HepG2 (cell line): Measurements from ENCODE around the gene HMCN1. TPM values are rescaled to one million over a fixed set of nuclear protein-coding genes. Genes with fewer than 3 reads are reported as not detected.

ENCODE experiments used
- ATAC-seq: fragments of 200-7000 bp; cut with Tn5 transposase; 3 replicates; pipeline ENCODE4 v1.9.1; 2020; ENCODE audit warnings: mild to moderate bottlenecking, moderate library complexity
- BruUV-seq: library from RNA; stranded (reverse); fragments of 400-500 nt; replicated peaks from 2 replicates; lab custom pipeline; 2021; lab: Mats Ljungman, UMichigan
- CTCF ChIA-PET: fragments of 300-600 bp; formaldehyde crosslinking; extraction: SDS; loops from one replicate; lab custom pipeline; 2021; ENCODE audit warnings: low total read pairs, inconsistent platforms, low intra/inter-chr PET ratio; lab: Yijun Ruan, JAX
- POLR2A ChIA-PET: fragments of 350-600 bp; sonication (Branson Sonifier 250); formaldehyde crosslinking; loops from one replicate; lab custom pipeline; 2020; ENCODE audit warnings: antibody characterized with exemption, inconsistent platforms; lab: Yijun Ruan, JAX
- DNase-seq: peaks from one replicate; pipeline ENCODE4 v3.0.0-alpha.2; 2015; ENCODE audit warnings: low spot score
- FAIRE-seq: peaks from 3 replicates; lab custom pipeline; 2011; peaks lifted over from hg19 to GRCh38; lab: Jason Lieb, UNC
- H2AFZ ChIP-seq: one replicate; pipeline ENCODE4 v1.6.1; 2011; ENCODE audit warnings: low read length, inconsistent platforms
- H3K27ac ChIP-seq: fragments of 300-600 bp; 3 replicates; pipeline ENCODE4 v1.8.0; 2011; ENCODE audit warnings: mixed run types, mild to moderate bottlenecking, mixed read lengths, low read length, inconsistent platforms; ENCODE audit not compliant: insufficient read depth; ENCODE audit errors: extremely low read length
- H3K27me3 ChIP-seq, 2 experiments: fragments of 200-600 bp in 1 of 2; 2 replicates in 1 of 2; 3 replicates in 1 of 2; pipeline versions ENCODE4 v1.6.0 to v1.8.0; 2011; ENCODE audit warnings: low read length in 2 of 2, mild to moderate bottlenecking in 2 of 2, moderate library complexity in 2 of 2, inconsistent platforms in 1 of 2; ENCODE audit not compliant: insufficient read depth in 2 of 2, control insufficient read depth in 1 of 2
- H3K36me3 ChIP-seq, 2 experiments: fragments of 200-600 bp in 1 of 2; replicated peaks in 1 of 2; 2 replicates in 1 of 2; 3 replicates in 1 of 2; pipeline versions ENCODE4 v1.5.1 to v1.8.0; 2011; ENCODE audit warnings: low read length in 2 of 2, inconsistent platforms in 1 of 2; ENCODE audit not compliant: insufficient read depth in 2 of 2, control insufficient read depth in 1 of 2
- H3K4me1 ChIP-seq: 2 replicates; pipeline ENCODE4 v1.5.1; 2012; ENCODE audit warnings: low read length, inconsistent platforms; ENCODE audit not compliant: insufficient read depth
- H3K4me2 ChIP-seq: 2 replicates; pipeline ENCODE4 v1.6.0; 2011; ENCODE audit warnings: low read depth, low read length, inconsistent platforms
- H3K4me3 ChIP-seq, 3 experiments: fragments of 200-600 bp in 1 of 3; sonication (generic), shearing (Covaris generic) in 1 of 3; replicated peaks in 1 of 3; 2 replicates each; pipeline ENCODE4 v1.5.1; 2011 to 2016; ENCODE audit warnings: low read length in 3 of 3, inconsistent platforms in 2 of 3, low read depth in 2 of 3, mild to moderate bottlenecking in 2 of 3, control low read depth in 1 of 3, mixed read lengths in 1 of 3; ENCODE audit not compliant: insufficient read depth in 1 of 3
- H3K79me2 ChIP-seq: one replicate; pipeline ENCODE4 v1.6.1; 2011; ENCODE audit warnings: low read length, inconsistent platforms; ENCODE audit not compliant: insufficient read depth
- H3K9ac ChIP-seq: 2 replicates; pipeline ENCODE4 v1.6.0; 2011; ENCODE audit warnings: mild to moderate bottlenecking, low read depth, low read length, inconsistent platforms; ENCODE audit not compliant: insufficient read depth
- H3K9me3 ChIP-seq: 2 replicates; pipeline ENCODE4 v1.5.1; 2012; ENCODE audit warnings: mild to moderate bottlenecking, low read length
- H4K20me1 ChIP-seq: 2 replicates; pipeline ENCODE4 v1.6.0; 2011; ENCODE audit warnings: inconsistent platforms, mild to moderate bottlenecking, low read length, moderate library complexity; ENCODE audit not compliant: insufficient read depth
- ELK4 ChIP-seq: sonication (generic); formaldehyde crosslinking; IDR thresholded peaks from 2 replicates; pipeline ENCODE4 v1.9.0; 2021; ENCODE audit warnings: missing genetic modification reagents, borderline replicate concordance
- MAFF ChIP-seq: IDR thresholded peaks from 2 replicates; pipeline ENCODE4 v1.6.1; 2011; ENCODE audit warnings: low read depth, low read length, improper control_type of control experiment
- RFX1 ChIP-seq: fragments of 450-650 bp; IDR thresholded peaks from 2 replicates; pipeline ENCODE4 v1.6.1; 2017
- SUZ12 ChIP-seq: fragments of 150-350 bp; IDR thresholded peaks from 2 replicates; pipeline ENCODE4 v1.6.1; 2014; ENCODE audit warnings: low read depth, low read length
- TIGD3 ChIP-seq: sonication (generic); formaldehyde crosslinking; IDR thresholded peaks from 2 replicates; pipeline ENCODE4 v1.5.1; 2020; ENCODE audit warnings: mild to moderate bottlenecking, missing genetic modification reagents, borderline replicate concordance
- TMF1 ChIP-seq: sonication (generic); formaldehyde crosslinking; IDR thresholded peaks from 2 replicates; pipeline ENCODE4 v1.8.1; 2022; ENCODE audit warnings: low read depth, missing genetic modification reagents
- ZNF143 ChIP-seq: sonication (generic); formaldehyde crosslinking; IDR thresholded peaks from 2 replicates; pipeline ENCODE4 v1.4.0; 2020; ENCODE audit warnings: missing genetic modification reagents
- ZNF616 ChIP-seq: sonication (generic); formaldehyde crosslinking; IDR thresholded peaks from 2 replicates; pipeline ENCODE4 v1.5.0; 2020; ENCODE audit warnings: low read depth, mild to moderate bottlenecking, missing genetic modification reagents
- ZNF883 ChIP-seq: sonication (generic); formaldehyde crosslinking; IDR thresholded peaks from 2 replicates; pipeline ENCODE4 v1.5.1; 2020; ENCODE audit warnings: mild to moderate bottlenecking, missing genetic modification reagents; ENCODE audit errors: not compliant biosample characterization
- in situ Hi-C: cut with HindIII; loops from 2 replicates; pipeline ENCODE4 v1.10.0; 2017; ENCODE audit warnings: low pct_unique_long_range_greater_than_20kb; ENCODE audit not compliant: extremely low pct_ligation_motif_present
- intact Hi-C: fragments of 100-400 bp; cut with micrococcal nuclease; formaldehyde crosslinking; loops from one replicate; pipeline ENCODE4 v1.10.0; 2022; ENCODE audit not compliant: unreplicated experiment
- polyA plus RNA-seq, 8 experiments: library from polyadenylated mRNA; depleted of rRNA in 3 of 8; stranded (reverse) in 7 of 8; unstranded in 1 of 8; fragments of >200 nt; fragmentation: Illumina TruSeq in 4 of 8; extraction: Trizol in 4 of 8; gene quantifications; 2 replicates each; pipeline versions ENCODE4 v1.2.1 to v1.2.3, GENCODE V29; 2011 to 2016; ENCODE audit warnings: low read depth in 4 of 8, missing spikeins in 1 of 8, mixed read lengths in 1 of 8; ENCODE audit not compliant: insufficient read depth in 1 of 8
- total RNA-seq, 5 experiments: library from RNA; depleted of rRNA; stranded (reverse); fragments of >200 nt; fragmentation: Illumina TruSeq; extraction: Trizol; gene quantifications; 2 replicates each; pipeline ENCODE4 v1.2.3, GENCODE V29; 2016; ENCODE audit warnings: low read depth in 1 of 5
- TF ChIP-seq, protein P1 (sequence below): sonication (generic); formaldehyde crosslinking; IDR thresholded peaks from 2 replicates; pipeline ENCODE4 v1.4.0; 2020; ENCODE audit warnings: missing genetic modification reagents
- TF ChIP-seq, protein P2 (sequence below): sonication (generic); formaldehyde crosslinking; IDR thresholded peaks from 2 replicates; pipeline ENCODE4 v1.8.1; 2023; ENCODE audit warnings: mild to moderate bottlenecking, missing genetic modification reagents

The HMCN1 gene
- total and polyA plus RNA-seq, 2 of the 13 experiments (the other 11 are each of a cell fraction or from before 2014, with no cell fraction given), result 0.03 TPM; not detected in 1

- no peak for TF ChIP-seq RFX1
- no peak for TF ChIP-seq TMF1 (CRISPR knock-in tag)
- no peak for TF ChIP-seq TIGD3 (CRISPR knock-in tag)
- TF ChIP-seq SUZ12, result no peak
These were observed 103.9 kb downstream of the HMCN1 start (continued) for GRCh38 chr1:185838111-185838510.

DNA sequence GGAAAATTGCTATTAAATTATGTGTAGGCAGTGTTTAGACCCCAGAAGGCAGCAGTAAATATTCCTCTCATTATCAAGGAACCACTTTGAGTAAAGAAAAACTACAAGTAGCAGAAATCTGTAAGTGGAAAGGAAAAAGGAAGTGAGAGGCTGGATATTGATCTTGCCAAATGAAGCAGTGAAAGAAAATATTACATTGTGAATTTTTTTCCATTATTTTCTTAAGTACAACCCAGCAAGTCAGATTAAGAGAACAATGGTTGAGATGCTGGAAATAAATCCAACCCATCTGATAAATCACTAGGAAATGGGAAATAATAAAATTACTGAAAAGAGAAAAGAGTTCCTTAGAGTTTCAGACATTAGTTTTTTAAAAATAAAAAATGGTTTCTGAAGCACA, 106.7 kb downstream of the HMCN1 start:
- in situ Hi-C loops (no loop called here), intact Hi-C loops (no loop called here)
- POLR2A ChIA-PET, result no interaction called here
- H3K79me2 ChIP-seq, result no peaks in the 10 kb centered on the region
- DNase-seq (no peak), ATAC-seq (no peak), FAIRE-seq (no peak)
- no peaks in the 10 kb centered on the region for H3K4me1 ChIP-seq
- no peaks in the 10 kb centered on the region for H4K20me1 ChIP-seq
- CTCF ChIA-PET, result no interaction called here
- H3K27ac ChIP-seq, result no peak overlapping the region
- no peak overlapping the region for H3K9ac ChIP-seq
- no peaks in the 10 kb centered on the region for H3K9me3 ChIP-seq
- no peaks in the 10 kb centered on the region for H3K36me3 ChIP-seq
- H2AFZ ChIP-seq, result no peak overlapping the region
- no TSS peak for BruUV-seq
- TF ChIP-seq, protein P1, sequence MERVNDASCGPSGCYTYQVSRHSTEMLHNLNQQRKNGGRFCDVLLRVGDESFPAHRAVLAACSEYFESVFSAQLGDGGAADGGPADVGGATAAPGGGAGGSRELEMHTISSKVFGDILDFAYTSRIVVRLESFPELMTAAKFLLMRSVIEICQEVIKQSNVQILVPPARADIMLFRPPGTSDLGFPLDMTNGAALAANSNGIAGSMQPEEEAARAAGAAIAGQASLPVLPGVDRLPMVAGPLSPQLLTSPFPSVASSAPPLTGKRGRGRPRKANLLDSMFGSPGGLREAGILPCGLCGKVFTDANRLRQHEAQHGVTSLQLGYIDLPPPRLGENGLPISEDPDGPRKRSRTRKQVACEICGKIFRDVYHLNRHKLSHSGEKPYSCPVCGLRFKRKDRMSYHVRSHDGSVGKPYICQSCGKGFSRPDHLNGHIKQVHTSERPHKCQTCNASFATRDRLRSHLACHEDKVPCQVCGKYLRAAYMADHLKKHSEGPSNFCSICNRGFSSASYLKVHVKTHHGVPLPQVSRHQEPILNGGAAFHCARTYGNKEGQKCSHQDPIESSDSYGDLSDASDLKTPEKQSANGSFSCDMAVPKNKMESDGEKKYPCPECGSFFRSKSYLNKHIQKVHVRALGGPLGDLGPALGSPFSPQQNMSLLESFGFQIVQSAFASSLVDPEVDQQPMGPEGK (CRISPR knock-in tag), result no peak
- TF ChIP-seq ELK4 (CRISPR knock-in tag) (no peak), ZNF616 (no peak), ZNF883 (CRISPR knock-in tag) (no peak), ZNF143 (CRISPR knock-in tag) (no peak), MAFF (no peak)
- TF ChIP-seq, protein P2, sequence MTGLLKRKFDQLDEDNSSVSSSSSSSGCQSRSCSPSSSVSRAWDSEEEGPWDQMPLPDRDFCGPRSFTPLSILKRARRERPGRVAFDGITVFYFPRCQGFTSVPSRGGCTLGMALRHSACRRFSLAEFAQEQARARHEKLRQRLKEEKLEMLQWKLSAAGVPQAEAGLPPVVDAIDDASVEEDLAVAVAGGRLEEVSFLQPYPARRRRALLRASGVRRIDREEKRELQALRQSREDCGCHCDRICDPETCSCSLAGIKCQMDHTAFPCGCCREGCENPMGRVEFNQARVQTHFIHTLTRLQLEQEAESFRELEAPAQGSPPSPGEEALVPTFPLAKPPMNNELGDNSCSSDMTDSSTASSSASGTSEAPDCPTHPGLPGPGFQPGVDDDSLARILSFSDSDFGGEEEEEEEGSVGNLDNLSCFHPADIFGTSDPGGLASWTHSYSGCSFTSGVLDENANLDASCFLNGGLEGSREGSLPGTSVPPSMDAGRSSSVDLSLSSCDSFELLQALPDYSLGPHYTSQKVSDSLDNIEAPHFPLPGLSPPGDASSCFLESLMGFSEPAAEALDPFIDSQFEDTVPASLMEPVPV (CRISPR knock-in tag), result no peak
- no peak overlapping the region for H3K4me2 ChIP-seq
- H3K4me3 ChIP-seq, result no peak overlapping the region
- H3K27me3 ChIP-seq, result no peaks in the 10 kb centered on the region
